Stomach smooth muscle (tissue), 2 donors: ENCODE results near the gene HERC3.

ENCODE experiments used
- H3K27ac ChIP-seq: one replicate; pipeline ENCODE4 v1.7.0; 2013; ENCODE audit warnings: mild to moderate bottlenecking, low read length, inconsistent platforms
- H3K27me3 ChIP-seq, 2 donors: one replicate each; pipeline ENCODE4 v1.7.0; 2013; ENCODE audit warnings: low read length in 2 of 2; ENCODE audit not compliant: insufficient read depth in 2 of 2, control insufficient read depth in 1 of 2
- H3K36me3 ChIP-seq, 2 donors: one replicate each; pipeline ENCODE4 v1.7.0; 2013; ENCODE audit warnings: low read length in 2 of 2; ENCODE audit not compliant: control insufficient read depth in 2 of 2, insufficient read depth in 2 of 2
- H3K4me1 ChIP-seq: one replicate; pipeline ENCODE4 v1.7.0; 2013; ENCODE audit warnings: low read length; ENCODE audit not compliant: control insufficient read depth, insufficient read depth
- H3K4me3 ChIP-seq, 2 donors: one replicate each; pipeline ENCODE4 v1.7.0; 2013; ENCODE audit warnings: low read length in 2 of 2
- H3K9ac ChIP-seq, 2 donors: one replicate each; pipeline ENCODE4 v1.7.0; 2013; ENCODE audit warnings: low read length in 2 of 2, mild to moderate bottlenecking in 1 of 2
- H3K9me3 ChIP-seq, 2 donors: one replicate each; pipeline ENCODE4 v1.7.0; 2013; ENCODE audit warnings: low read length in 2 of 2; ENCODE audit not compliant: control insufficient read depth in 2 of 2
- donor health status: healthy.
- donor health status: Pancreatic carcinoma.

The HERC3 gene

DNA sequence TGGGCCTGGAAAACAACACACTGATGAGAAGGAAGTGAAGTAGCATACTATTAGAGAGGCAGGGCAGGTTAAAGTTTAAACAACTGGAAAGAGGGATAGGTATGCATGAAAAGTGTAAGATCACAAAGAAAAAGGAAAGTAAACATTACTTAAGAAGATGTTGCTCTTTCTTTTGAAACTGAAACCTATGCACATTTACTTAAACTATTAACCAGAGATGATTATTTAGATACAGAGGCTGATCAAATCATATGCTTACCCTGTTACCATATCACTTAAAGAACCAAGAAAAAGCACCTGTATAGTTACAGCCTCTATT lies 67.6 kb downstream of the HERC3 start:
- no peaks in the 10 kb centered on the region for H3K9me3 ChIP-seq
- no peak overlapping the region for H3K4me3 ChIP-seq
- H3K27me3 ChIP-seq: no peaks in the 10 kb centered on the region
- H3K36me3 ChIP-seq: peaks cover 21 to 26% of the 10 kb centered on the region in 2 donors
- no peak overlapping the region for H3K9ac ChIP-seq
- H3K27ac ChIP-seq: no peak overlapping the region
- peaks cover 7% of the 10 kb centered on the region for H3K4me1 ChIP-seq

DNA sequence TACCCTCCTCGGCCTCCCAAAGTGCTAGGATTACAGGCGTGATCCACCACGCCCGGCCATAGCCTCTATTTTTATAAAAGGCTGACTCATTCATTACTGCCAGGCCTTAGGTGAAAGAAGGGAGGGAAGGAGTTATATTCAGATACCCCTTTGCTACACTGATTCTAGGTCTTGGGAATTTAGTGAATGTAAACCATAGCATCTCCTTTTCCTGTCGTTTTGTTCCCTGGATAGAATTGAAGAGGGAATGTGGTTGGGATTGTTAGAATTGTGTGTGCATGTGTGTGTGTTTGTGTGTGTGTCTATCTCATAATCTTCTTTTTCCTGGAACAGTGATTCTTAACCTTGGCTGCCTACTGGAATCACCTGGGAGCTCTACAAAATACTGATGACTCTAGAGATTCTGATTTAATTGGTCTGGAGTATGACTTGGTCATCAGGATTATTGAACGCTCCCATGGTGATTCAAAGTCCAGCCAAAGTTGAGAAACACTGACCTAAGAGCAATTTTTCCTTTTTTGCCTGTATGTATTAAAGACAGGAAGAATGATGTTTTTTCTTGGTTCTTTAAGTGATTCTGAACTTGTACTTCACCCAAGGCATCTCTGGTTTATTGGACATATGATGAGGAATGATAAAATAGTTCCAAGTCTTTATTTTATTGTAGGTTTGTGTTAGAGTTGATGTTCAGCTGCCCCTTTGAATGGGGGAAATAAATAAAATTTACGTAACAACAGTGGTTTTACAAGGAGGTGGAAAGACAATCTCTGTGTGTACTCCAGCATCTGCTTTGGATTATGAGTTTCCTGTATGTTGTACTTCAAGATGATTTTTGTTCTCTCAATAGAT lies 68.4 kb downstream of the HERC3 start:
- Histone ChIP-seq H3K4me1 (peaks cover 7% of the 10 kb centered on the region), H3K4me3 (no peak overlapping the region), H3K27ac (no peak overlapping the region), H3K27me3 (no peaks in the 10 kb centered on the region), H3K9me3 (no peaks in the 10 kb centered on the region), H3K36me3 (peaks cover 13 to 22% of the 10 kb centered on the region in 2 donors), H3K9ac (no peak overlapping the region)

DNA sequence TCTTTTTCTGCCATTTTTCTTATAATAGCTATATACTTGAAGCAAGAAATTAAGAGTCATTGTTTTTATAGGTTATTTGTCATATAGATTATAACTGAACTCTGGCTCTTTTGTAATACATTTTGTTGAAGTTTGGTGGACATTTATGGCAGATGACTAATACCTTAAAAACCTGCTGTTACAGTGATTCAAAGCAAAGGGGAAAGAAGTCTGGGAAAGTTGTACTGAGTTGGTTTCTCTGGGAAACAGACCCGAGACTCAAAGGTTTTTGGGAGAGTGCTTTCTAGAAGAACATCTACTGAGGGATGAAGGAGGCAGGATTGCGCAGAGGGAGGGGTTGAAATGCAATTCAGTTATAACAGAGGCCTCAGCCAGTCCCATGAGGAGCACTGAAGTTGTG lies 69.5 kb downstream of the HERC3 start:
- peaks cover 4 to 14% of the 10 kb centered on the region in 2 donors for H3K36me3 ChIP-seq
- H3K4me1 ChIP-seq: peaks cover 7% of the 10 kb centered on the region
- H3K27me3 ChIP-seq: no peaks in the 10 kb centered on the region
- no peak overlapping the region for H3K9ac ChIP-seq
- no peak overlapping the region for H3K4me3 ChIP-seq
- no peaks in the 10 kb centered on the region for H3K9me3 ChIP-seq
- H3K27ac ChIP-seq: no peak overlapping the region

DNA sequence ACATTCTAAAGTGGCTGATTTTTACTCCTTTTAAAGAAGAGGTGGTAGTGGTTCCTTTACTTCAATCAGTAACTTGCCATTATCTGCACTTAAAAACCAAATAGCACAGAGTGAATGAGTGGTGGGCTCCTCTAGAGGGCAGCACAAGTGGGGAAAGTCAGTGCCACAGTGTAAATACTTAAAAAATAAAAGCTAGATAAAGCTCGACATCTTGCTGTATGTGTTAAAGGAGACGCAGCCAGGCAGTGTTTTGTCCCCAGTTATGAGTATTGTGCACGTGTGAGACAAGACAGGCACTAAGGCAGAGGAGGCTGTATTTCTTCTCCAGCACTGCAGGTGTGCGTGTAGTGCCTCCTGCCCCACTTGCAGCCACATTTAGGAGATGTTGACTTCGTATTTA lies 80.7 kb downstream of the HERC3 start:
- Histone ChIP-seq H3K9me3 (no peaks in the 10 kb centered on the region), H3K27me3 (no peaks in the 10 kb centered on the region), H3K4me1 (no peaks in the 10 kb centered on the region), H3K4me3 (no peak overlapping the region), H3K27ac (no peak overlapping the region), H3K9ac (no peak overlapping the region), H3K36me3 (peaks cover 20 to 26% of the 10 kb centered on the region in 2 donors)

DNA sequence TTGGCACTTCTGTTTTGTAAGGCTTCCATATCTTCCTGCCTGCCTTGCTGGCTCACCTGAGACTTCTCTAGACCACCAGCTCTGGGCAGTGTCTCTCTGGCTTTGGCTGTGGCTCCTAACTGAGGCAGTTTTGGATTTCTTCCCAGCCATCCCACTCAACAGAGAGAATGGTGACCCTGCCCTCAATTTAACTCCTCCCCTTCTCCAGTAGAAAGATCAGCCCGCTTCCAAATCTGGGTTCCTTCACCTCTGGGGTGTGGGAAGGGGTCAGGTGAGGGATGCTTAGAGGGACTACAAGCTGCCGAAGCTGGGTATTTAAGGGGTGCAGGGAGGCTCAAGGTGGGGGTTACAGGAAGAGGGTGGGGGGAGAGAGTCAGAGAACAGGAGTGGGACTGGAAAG lies 81.6 kb downstream of the HERC3 start:
- Histone ChIP-seq H3K9me3 (no peaks in the 10 kb centered on the region), H3K4me3 (no peak overlapping the region), H3K27ac (no peak overlapping the region), H3K36me3 (peaks cover 20 to 26% of the 10 kb centered on the region in 2 donors), H3K9ac (no peak overlapping the region), H3K27me3 (no peaks in the 10 kb centered on the region), H3K4me1 (no peaks in the 10 kb centered on the region)

DNA sequence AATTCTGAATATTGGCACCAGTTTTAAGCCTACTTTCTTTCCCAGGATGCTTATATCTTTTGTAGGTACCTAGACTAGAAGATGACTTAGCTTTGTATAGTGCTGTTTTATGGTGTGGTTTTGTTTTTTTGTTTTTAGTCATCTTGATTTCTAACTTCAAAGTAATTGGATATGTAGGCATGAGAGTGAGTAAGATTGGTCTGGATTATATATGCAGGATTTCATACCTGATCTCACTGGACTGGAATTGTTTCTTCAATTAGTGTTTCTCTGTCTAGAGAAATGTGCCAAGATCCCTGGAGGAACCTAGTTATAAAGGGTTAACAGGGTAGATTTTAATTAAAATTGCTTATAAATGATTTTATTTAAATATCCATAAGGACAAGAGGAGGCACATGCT lies 82.3 kb downstream of the HERC3 start:
- no peaks in the 10 kb centered on the region for H3K9me3 ChIP-seq
- H3K27ac ChIP-seq: no peak overlapping the region
- no peaks in the 10 kb centered on the region for H3K27me3 ChIP-seq
- no peak overlapping the region for H3K9ac ChIP-seq
- H3K36me3 ChIP-seq: peaks cover 16 to 25% of the 10 kb centered on the region in 2 donors
- H3K4me3 ChIP-seq: no peak overlapping the region
- no peaks in the 10 kb centered on the region for H3K4me1 ChIP-seq

DNA sequence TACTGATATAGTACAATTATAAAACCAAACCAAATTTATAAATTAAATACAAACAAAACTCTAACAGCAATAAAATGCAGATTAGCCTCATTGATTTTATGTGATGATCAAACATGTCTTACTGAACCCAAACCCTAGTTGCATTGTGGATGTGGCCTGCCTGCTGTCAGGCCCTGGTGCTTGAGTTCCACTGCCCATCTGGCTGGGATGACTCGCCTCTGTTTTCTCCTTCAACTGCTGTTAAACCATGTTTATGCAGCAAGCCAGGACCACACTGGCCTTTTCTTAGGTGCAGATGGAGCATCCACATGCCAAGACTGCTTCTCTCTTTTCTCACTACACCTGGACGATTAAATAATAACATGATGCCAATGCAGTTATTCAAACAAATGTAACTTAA lies 82.7 kb downstream of the HERC3 start:
- Histone ChIP-seq H3K27ac (no peak overlapping the region), H3K9me3 (no peaks in the 10 kb centered on the region), H3K9ac (no peak overlapping the region), H3K27me3 (no peaks in the 10 kb centered on the region), H3K36me3 (peaks cover 14 to 24% of the 10 kb centered on the region in 2 donors), H3K4me3 (no peak overlapping the region), H3K4me1 (no peaks in the 10 kb centered on the region)

DNA sequence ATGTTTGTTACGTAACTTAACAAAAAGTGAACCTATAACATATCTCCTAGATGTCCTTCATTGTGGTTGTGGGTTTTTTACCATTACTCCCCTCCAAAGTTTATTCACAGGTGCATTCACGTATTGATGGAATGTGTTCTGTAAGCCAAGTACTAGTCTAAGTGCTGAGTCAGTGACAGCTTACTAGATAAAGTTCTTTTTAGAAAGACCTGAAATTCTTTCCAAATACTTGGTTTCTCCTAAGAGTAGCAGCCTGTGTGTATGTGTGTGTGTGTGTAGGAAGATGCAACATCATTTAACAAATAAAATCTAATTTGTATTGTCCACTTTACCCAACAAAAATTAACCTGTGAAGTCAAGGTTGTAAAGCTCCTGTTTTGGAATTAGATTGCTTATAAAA lies 83.3 kb downstream of the HERC3 start:
- Histone ChIP-seq H3K9me3 (no peaks in the 10 kb centered on the region), H3K27ac (no peak overlapping the region), H3K36me3 (peaks cover 10 to 21% of the 10 kb centered on the region in 2 donors), H3K9ac (no peak overlapping the region), H3K4me3 (no peak overlapping the region), H3K4me1 (no peaks in the 10 kb centered on the region), H3K27me3 (no peaks in the 10 kb centered on the region)

DNA sequence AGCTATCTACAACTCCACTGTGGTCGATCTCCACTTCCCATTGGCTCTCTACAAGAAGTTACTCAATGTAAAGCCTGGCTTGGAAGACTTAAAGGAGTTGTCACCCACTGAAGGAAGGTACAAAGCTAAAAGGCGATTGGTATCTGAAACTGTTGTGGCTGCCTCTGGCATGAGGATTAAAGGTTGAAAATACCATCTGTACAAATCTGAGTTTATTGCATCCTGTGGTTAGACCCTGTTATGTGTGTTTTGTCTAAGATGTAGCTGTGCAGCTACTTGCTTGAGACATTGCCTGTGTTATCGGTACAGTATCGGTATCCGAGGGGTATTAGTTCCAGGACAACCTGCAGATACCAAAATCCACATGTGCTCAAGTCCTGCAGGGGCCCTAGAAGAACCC lies 88.9 kb downstream of the HERC3 start:
- H3K27ac ChIP-seq: no peak overlapping the region
- no peaks in the 10 kb centered on the region for H3K4me1 ChIP-seq
- no peak overlapping the region for H3K9ac ChIP-seq
- no peaks in the 10 kb centered on the region for H3K27me3 ChIP-seq
- peaks cover 12 to 22% of the 10 kb centered on the region in 2 donors for H3K36me3 ChIP-seq
- no peaks in the 10 kb centered on the region for H3K9me3 ChIP-seq
- H3K4me3 ChIP-seq: no peak overlapping the region

DNA sequence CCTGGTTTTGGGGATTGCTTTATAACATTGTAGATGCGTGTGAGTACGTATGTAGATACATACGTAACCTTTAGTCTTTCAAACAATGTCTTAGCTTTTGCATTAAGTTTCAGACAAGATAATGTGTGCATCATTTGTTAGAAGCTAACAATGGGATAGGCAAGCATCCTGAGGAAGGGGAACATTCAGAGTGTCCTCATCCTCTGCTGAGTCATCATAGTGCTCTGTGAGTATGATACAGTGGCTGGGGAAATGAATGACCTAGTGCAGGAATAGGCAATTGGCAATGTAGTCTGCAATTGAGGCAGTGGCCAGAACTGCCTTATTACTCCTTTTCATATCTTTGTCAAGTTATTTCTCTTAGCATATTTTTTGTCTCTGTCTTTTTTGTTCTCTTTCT lies 98.1 kb downstream of the HERC3 start:
- no peak overlapping the region for H3K9ac ChIP-seq
- H3K4me3 ChIP-seq: no peak overlapping the region
- no peaks in the 10 kb centered on the region for H3K27me3 ChIP-seq
- H3K27ac ChIP-seq: no peak overlapping the region
- H3K9me3 ChIP-seq: no peaks in the 10 kb centered on the region
- H3K36me3 ChIP-seq: peaks cover 5 to 8% of the 10 kb centered on the region in 2 donors
- H3K4me1 ChIP-seq: no peaks in the 10 kb centered on the region

DNA sequence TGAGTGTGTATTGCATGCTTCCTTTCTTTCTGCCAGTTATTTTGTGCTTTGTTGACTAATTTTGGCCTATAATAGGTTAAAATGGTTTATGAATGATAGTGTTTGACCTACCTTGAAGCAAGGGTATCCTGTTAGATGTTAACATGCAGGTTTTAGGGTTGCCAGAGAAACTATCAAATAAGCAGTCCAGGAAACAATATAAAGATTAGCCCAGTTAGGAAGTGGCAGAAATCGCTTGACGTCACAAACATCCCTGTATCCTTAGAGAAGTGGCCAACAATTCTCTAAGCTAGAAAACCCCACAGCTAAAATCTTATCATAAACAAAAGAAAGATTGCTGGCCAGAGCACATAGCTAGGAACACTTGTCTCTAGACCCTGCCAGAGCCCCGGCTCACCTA lies 101.5 kb downstream of the HERC3 start:
- no peak overlapping the region for H3K27ac ChIP-seq
- H3K9me3 ChIP-seq: no peaks in the 10 kb centered on the region
- H3K36me3 ChIP-seq: no peaks in the 10 kb centered on the region
- H3K27me3 ChIP-seq: no peaks in the 10 kb centered on the region
- no peak overlapping the region for H3K9ac ChIP-seq
- no peak overlapping the region for H3K4me3 ChIP-seq
- H3K4me1 ChIP-seq: no peaks in the 10 kb centered on the region
